Astrocyte (in vitro differentiated cells and primary cell): ENCODE results near the gene DRC1. TPM values are rescaled to one million over a fixed set of nuclear protein-coding genes. Genes with fewer than 3 reads are reported as not detected.

Experiments used
- DNase-seq: peaks from one replicate; pipeline ENCODE4 v3.0.0-alpha.2; 2010; ENCODE audit warnings: low read depth
- FAIRE-seq: peaks from 2 replicates; lab custom pipeline; 2011; peaks lifted over from hg19 to GRCh38; lab: Jason Lieb, UNC
- H2AFZ ChIP-seq: 2 replicates; pipeline ENCODE4 v1.6.0; 2012; ENCODE audit warnings: low read depth, low read length, inconsistent platforms
- H3K27ac ChIP-seq: 2 replicates; pipeline ENCODE4 v1.5.1; 2011; ENCODE audit warnings: low read depth, low read length, inconsistent platforms
- H3K27me3 ChIP-seq: 2 replicates; pipeline ENCODE4 v1.6.0; 2011; ENCODE audit warnings: low read length, inconsistent platforms; ENCODE audit not compliant: insufficient read depth
- H3K36me3 ChIP-seq: 2 replicates; pipeline ENCODE4 v1.5.1; 2011; ENCODE audit warnings: low read length, inconsistent platforms; ENCODE audit not compliant: insufficient read depth
- H3K4me1 ChIP-seq: 2 replicates; pipeline ENCODE4 v1.5.1; 2011; ENCODE audit warnings: low read length, inconsistent platforms; ENCODE audit not compliant: insufficient read depth
- H3K4me2 ChIP-seq: 2 replicates; pipeline ENCODE4 v1.6.0; 2012; ENCODE audit warnings: low read length, inconsistent platforms
- H3K4me3 ChIP-seq: 2 replicates; pipeline ENCODE4 v1.5.1; 2011; ENCODE audit warnings: low read depth, mild to moderate bottlenecking, low read length, inconsistent platforms; ENCODE audit not compliant: insufficient read depth
- H3K79me2 ChIP-seq: 2 replicates; pipeline ENCODE4 v1.6.0; 2012; ENCODE audit warnings: mild to moderate bottlenecking, low read length, inconsistent platforms; ENCODE audit not compliant: insufficient read depth
- H3K9ac ChIP-seq: 2 replicates; pipeline ENCODE4 v1.6.0; 2012; ENCODE audit warnings: mild to moderate bottlenecking, low read length, inconsistent platforms
- H3K9me3 ChIP-seq: 2 replicates; pipeline ENCODE4 v1.5.1; 2012; ENCODE audit warnings: low read depth, mild to moderate bottlenecking, low read length, inconsistent platforms; ENCODE audit not compliant: insufficient read depth
- H4K20me1 ChIP-seq: 2 replicates; pipeline ENCODE4 v1.6.0; 2012; ENCODE audit warnings: low read length, inconsistent platforms; ENCODE audit not compliant: insufficient read depth
- H3K27ac Mint-ChIP-seq: one replicate; pipeline ENCODE4 v1.8.0; 2021; ENCODE audit warnings: mild to moderate bottlenecking, mixed read lengths; ENCODE audit not compliant: unreplicated experiment
- H3K27me3 Mint-ChIP-seq: one replicate; pipeline ENCODE4 v1.8.0; 2021; ENCODE audit warnings: low read depth, mixed read lengths; ENCODE audit not compliant: unreplicated experiment
- H3K36me3 Mint-ChIP-seq: one replicate; pipeline ENCODE4 v1.8.0; 2021; ENCODE audit warnings: low read depth, mixed read lengths; ENCODE audit not compliant: unreplicated experiment
- H3K4me1 Mint-ChIP-seq: one replicate; pipeline ENCODE4 v1.8.0; 2021; ENCODE audit warnings: low read depth, mixed read lengths; ENCODE audit not compliant: unreplicated experiment
- H3K4me3 Mint-ChIP-seq: one replicate; pipeline ENCODE4 v1.8.0; 2021; ENCODE audit warnings: mild to moderate bottlenecking, moderate library complexity, mixed read lengths; ENCODE audit not compliant: unreplicated experiment
- H3K9me3 Mint-ChIP-seq: one replicate; pipeline ENCODE4 v1.8.0; 2021; ENCODE audit warnings: mild to moderate bottlenecking, mixed read lengths; ENCODE audit not compliant: unreplicated experiment
- CTCF ChIP-seq: IDR thresholded peaks from 2 replicates; pipeline ENCODE4 v1.5.1; 2011; ENCODE audit warnings: low read depth, mild to moderate bottlenecking, inconsistent platforms, low read length, moderate library complexity; ENCODE audit not compliant: insufficient read depth
- EZH2 ChIP-seq: IDR thresholded peaks from 2 replicates; pipeline ENCODE4 v1.6.1; 2012; ENCODE audit warnings: mild to moderate bottlenecking, low read length, inconsistent platforms; ENCODE audit not compliant: insufficient read depth
- total RNA-seq: library from RNA; stranded (reverse); gene quantifications from 2 replicates; pipeline ENCODE4 v1.2.1, GENCODE V29; 2021

The DRC1 gene
- total RNA-seq, 1 donor from 2014 or later, result 0.27 TPM

GRCh38 chr2:26363958-26364357 is 37.8 kb upstream of the DRC1 start:
- Histone ChIP-seq H3K4me3 (no peak overlapping the region), H3K79me2 (peaks cover 57% of the 10 kb centered on the region), H3K9me3 (no peaks in the 10 kb centered on the region), H3K27ac (no peak overlapping the region), H3K36me3 (peaks cover 2% of the 10 kb centered on the region), H3K4me1 (no peaks in the 10 kb centered on the region), H2AFZ (no peak overlapping the region), H3K9ac (no peak overlapping the region), H4K20me1 (peaks cover 53% of the 10 kb centered on the region), H3K4me2 (no peak overlapping the region), H3K27me3 (no peaks in the 10 kb centered on the region)
- Mint-ChIP-seq H3K27ac (no peak overlapping the region), H3K27me3 (no peaks in the 10 kb centered on the region), H3K36me3 (peaks cover 2% of the 10 kb centered on the region), H3K4me3 (no peak overlapping the region), H3K9me3 (no peaks in the 10 kb centered on the region), H3K4me1 (no peaks in the 10 kb centered on the region)
- FAIRE-seq, result no peak
- TF ChIP-seq EZH2, result no peak
- no peak for TF ChIP-seq CTCF
- DNase-seq, result no peak

- H3K79me2 ChIP-seq, result peaks cover 51% of the 10 kb centered on the region
Measured at GRCh38 chr2:26364669-26365068, 37.1 kb upstream of the DRC1 start.

More at GRCh38 chr2:26364669-26365068, 37.1 kb upstream of the DRC1 start:
- no peak overlapping the region for H3K9ac ChIP-seq
- H3K27ac ChIP-seq, result no peak overlapping the region
- DNase-seq (no peak), FAIRE-seq (no peak)
- peaks cover 2% of the 10 kb centered on the region for H3K36me3 Mint-ChIP-seq
- H4K20me1 ChIP-seq, result peaks cover 51% of the 10 kb centered on the region
- H3K4me1 Mint-ChIP-seq, result no peaks in the 10 kb centered on the region
- H3K9me3 ChIP-seq, result no peaks in the 10 kb centered on the region
- H3K4me1 ChIP-seq, result no peaks in the 10 kb centered on the region
- H3K36me3 ChIP-seq, result peaks cover 2% of the 10 kb centered on the region
- TF ChIP-seq EZH2, result no peak
- TF ChIP-seq CTCF, result no peak
- no peaks in the 10 kb centered on the region for H3K9me3 Mint-ChIP-seq
- no peak overlapping the region for H3K27ac Mint-ChIP-seq
- no peaks in the 10 kb centered on the region for H3K27me3 ChIP-seq
- H3K4me3 ChIP-seq, result no peak overlapping the region
- no peaks in the 10 kb centered on the region for H3K27me3 Mint-ChIP-seq
- no peak overlapping the region for H3K4me2 ChIP-seq
- H3K4me3 Mint-ChIP-seq, result no peak overlapping the region
- H2AFZ ChIP-seq, result no peak overlapping the region
